B cell (primary cell): Measurements from ENCODE around the gene TTL. TPM values are rescaled to one million over a fixed set of nuclear protein-coding genes. Genes with fewer than 3 reads are reported as not detected.
"Not testable (repeated sequence)": the region's sequence is repeated elsewhere in the genome, so short reads cannot be mapped to it uniquely, and the experiment has no call there.

Source experiments
- ATAC-seq: fragments of 200-7000 bp; cut with Tn5 transposase; one replicate; pipeline ENCODE4 v1.10.0; 2021; ENCODE audit warnings: low read depth, mild to moderate bottlenecking, moderate number of reproducible peaks, moderate library complexity
- CTCF ChIA-PET: fragments of 350-600 bp; sonication (Branson Sonifier 250); formaldehyde crosslinking; loops from one replicate; lab custom pipeline; 2021; ENCODE audit warnings: antibody characterized with exemption, inconsistent platforms; lab: Charles Lee
- POLR2A ChIA-PET: fragments of 350-600 bp; sonication (Branson Sonifier 250); formaldehyde crosslinking; loops from one replicate; lab custom pipeline; 2021; ENCODE audit warnings: antibody characterized with exemption; lab: Charles Lee
- DNase-seq: peaks from one replicate; pipeline ENCODE4 v3.0.0; 2013
- H2AFZ ChIP-seq: 2 replicates; pipeline ENCODE4 v1.6.1; 2012; ENCODE audit warnings: mild to moderate bottlenecking, low read depth, low read length; ENCODE audit not compliant: insufficient read depth, poor library complexity, severe bottlenecking
- H3K27ac ChIP-seq, 2 donors: 1 replicate in 1 of 2; 2 replicates in 1 of 2; pipeline ENCODE4 v1.5.1; 2012 to 2013; ENCODE audit warnings: low read length in 2 of 2, mild to moderate bottlenecking in 2 of 2, moderate library complexity in 1 of 2
- H3K27me3 ChIP-seq, 4 experiments: fragments of 200-600 bp in 1 of 4; sonication (generic) in 1 of 4; replicated peaks in 1 of 4; 1 replicate in 2 of 4; 2 replicates in 2 of 4; pipeline versions ENCODE4 v1.6.1 to v1.7.0; 2013 to 2016; ENCODE audit warnings: low read length in 3 of 4, mild to moderate bottlenecking in 2 of 4, mixed read lengths in 1 of 4, moderate library complexity in 1 of 4; ENCODE audit not compliant: insufficient read depth in 4 of 4, control insufficient read depth in 3 of 4; ENCODE audit errors: control extremely low read depth in 1 of 4
- H3K36me3 ChIP-seq, 2 experiments: replicated peaks in 1 of 2; 1 replicate in 1 of 2; 2 replicates in 1 of 2; pipeline versions ENCODE4 v1.6.1 to v1.7.1; 2013; ENCODE audit warnings: low read length in 1 of 2; ENCODE audit not compliant: insufficient read depth in 2 of 2, control insufficient read depth in 1 of 2; ENCODE audit errors: control extremely low read depth in 1 of 2, extremely low read depth in 1 of 2
- H3K4me1 ChIP-seq, 2 donors: fragments of 200-600 bp in 1 of 2; sonication (generic) in 1 of 2; 1 replicate in 1 of 2; 2 replicates in 1 of 2; pipeline versions ENCODE4 v1.5.1 to v1.6.1; 2013 to 2017; ENCODE audit warnings: low read length in 2 of 2; ENCODE audit not compliant: control insufficient read depth in 2 of 2, insufficient read depth in 2 of 2
- H3K4me2 ChIP-seq: replicated peaks from 2 replicates; pipeline ENCODE3; 2012; ENCODE audit warnings: mild to moderate bottlenecking, low read depth, low read length; ENCODE audit not compliant: poor library complexity, severe bottlenecking
- H3K4me3 ChIP-seq, 5 experiments: fragments of 200-600 bp in 1 of 5; sonication (generic) in 1 of 5; 1 replicate in 3 of 5; 2 replicates in 2 of 5; pipeline versions ENCODE4 v1.5.1 to v1.7.0; 2011 to 2016; ENCODE audit warnings: low read length in 4 of 5, mild to moderate bottlenecking in 4 of 5, low read depth in 2 of 5, control low read depth in 1 of 5, moderate library complexity in 1 of 5; ENCODE audit not compliant: insufficient read depth in 1 of 5; ENCODE audit errors: control extremely low read depth in 1 of 5, extremely low read depth in 1 of 5
- H3K79me2 ChIP-seq: fragments of 200-600 bp; sonication (generic); one replicate; pipeline ENCODE4 v1.6.0; 2016; ENCODE audit warnings: low read length; ENCODE audit not compliant: control insufficient read depth, insufficient read depth
- H3K9ac ChIP-seq: fragments of 200-600 bp; sonication (generic); 2 replicates; pipeline ENCODE4 v1.6.1; 2017; ENCODE audit warnings: mild to moderate bottlenecking, low read length, moderate library complexity
- H3K9me3 ChIP-seq, 3 donors: one replicate each; pipeline versions ENCODE4 v1.6.1 to v1.7.1; 2013; ENCODE audit warnings: low read length in 2 of 3; ENCODE audit not compliant: control insufficient read depth in 2 of 3, insufficient read depth in 1 of 3; ENCODE audit errors: control extremely low read depth in 1 of 3
- H4K20me1 ChIP-seq: 2 replicates; pipeline ENCODE4 v1.6.0; 2012; ENCODE audit warnings: mild to moderate bottlenecking, low read length; ENCODE audit not compliant: insufficient read depth, control insufficient read depth, poor library complexity, severe bottlenecking
- H3K27ac Mint-ChIP-seq: one replicate; pipeline ENCODE4 v1.8.0; 2021; ENCODE audit warnings: mixed read lengths
- H3K27me3 Mint-ChIP-seq: one replicate; pipeline ENCODE4 v1.8.0; 2021; ENCODE audit warnings: mixed read lengths
- H3K4me1 Mint-ChIP-seq: one replicate; pipeline ENCODE4 v1.8.0; 2021; ENCODE audit warnings: mixed read lengths
- H3K4me3 Mint-ChIP-seq: one replicate; pipeline ENCODE4 v1.8.0; 2021; ENCODE audit warnings: mixed read lengths
- H3K9me3 Mint-ChIP-seq: one replicate; pipeline ENCODE4 v1.8.0; 2022; ENCODE audit warnings: mixed read lengths; ENCODE audit not compliant: insufficient read depth
- EZH2 ChIP-seq: IDR thresholded peaks from 2 replicates; pipeline ENCODE4 v1.6.1; 2012; ENCODE audit warnings: borderline replicate concordance, low read depth, mild to moderate bottlenecking, moderate library complexity, low read length; ENCODE audit not compliant: insufficient read depth, poor library complexity, severe bottlenecking
- WGBS: methylation state at CpG from one replicate; pipeline ENCODE4 v1.1.5; 2013; ENCODE audit warnings: missing lambda C conversion rate; ENCODE audit not compliant: insufficient coverage; 5-methylcytosine and 5-hydroxymethylcytosine counted together
- intact Hi-C: fragments of 100-400 bp; cut with micrococcal nuclease; formaldehyde crosslinking; loops from one replicate; pipeline ENCODE4 v1.10.0; 2022
- polyA minus RNA-seq: library from RNA; depleted of rRNA, polyadenylated mRNA; stranded (reverse); fragments of >200 nt; gene quantifications from 2 replicates; pipeline ENCODE4 v1.2.3, GENCODE V29; 2012
- polyA plus RNA-seq: library from polyadenylated mRNA; depleted of rRNA; stranded (reverse); fragments of >200 nt; gene quantifications from 2 replicates; pipeline ENCODE4 v1.2.3, GENCODE V29; 2012
- total RNA-seq, 2 donors: library from RNA; stranded (reverse); fragments of 120-200 nt in 1 of 2; gene quantifications; 1 replicate in 1 of 2; 2 replicates in 1 of 2; pipeline versions ENCODE4 v1.2.3 to v1.2.4, GENCODE V29; 2013 to 2022
- TF ChIP-seq, protein P1 (sequence below): fragments of 200-600 bp; IDR thresholded peaks from one replicate; pipeline ENCODE4 v1.8.0; 2022; ENCODE audit warnings: antibody characterized with exemption, mild to moderate bottlenecking

TTL gene
- total RNA-seq (31.4 and 32.7 TPM in 2 replicates), polyA plus RNA-seq (8.5 and 9.5 TPM in 2 replicates), polyA minus RNA-seq (12.7 and 14.3 TPM in 2 replicates)
- 22.7 TPM for total RNA-seq (2013)

GRCh38 chr2:112481528-112482233 lies at the start of gene TTL:
TSS of gene TTL (plus strand) at chr2:112482156. CDS start at chr2:112482345, 189 bp downstream.
- intact Hi-C loops, result loop anchor here (1.0 to 10.0 kb wide), 9 partner anchors 61 to 599 kb away; partner anchors contain the start of genes ANAPC1, CHCHD5, CKAP2L and POLR1B
- peaks cover 16 to 23% of the 10 kb centered on the region in 2 donors for H3K4me1 ChIP-seq
- peak within 1 kb of the TSS; percentile 79 to 86 for H3K27ac ChIP-seq
- H4K20me1 ChIP-seq, result no peaks in the 10 kb centered on the region
- under 1% methylated on average over 82 of the region's 82 CpGs for WGBS
- TF ChIP-seq, protein P1, sequence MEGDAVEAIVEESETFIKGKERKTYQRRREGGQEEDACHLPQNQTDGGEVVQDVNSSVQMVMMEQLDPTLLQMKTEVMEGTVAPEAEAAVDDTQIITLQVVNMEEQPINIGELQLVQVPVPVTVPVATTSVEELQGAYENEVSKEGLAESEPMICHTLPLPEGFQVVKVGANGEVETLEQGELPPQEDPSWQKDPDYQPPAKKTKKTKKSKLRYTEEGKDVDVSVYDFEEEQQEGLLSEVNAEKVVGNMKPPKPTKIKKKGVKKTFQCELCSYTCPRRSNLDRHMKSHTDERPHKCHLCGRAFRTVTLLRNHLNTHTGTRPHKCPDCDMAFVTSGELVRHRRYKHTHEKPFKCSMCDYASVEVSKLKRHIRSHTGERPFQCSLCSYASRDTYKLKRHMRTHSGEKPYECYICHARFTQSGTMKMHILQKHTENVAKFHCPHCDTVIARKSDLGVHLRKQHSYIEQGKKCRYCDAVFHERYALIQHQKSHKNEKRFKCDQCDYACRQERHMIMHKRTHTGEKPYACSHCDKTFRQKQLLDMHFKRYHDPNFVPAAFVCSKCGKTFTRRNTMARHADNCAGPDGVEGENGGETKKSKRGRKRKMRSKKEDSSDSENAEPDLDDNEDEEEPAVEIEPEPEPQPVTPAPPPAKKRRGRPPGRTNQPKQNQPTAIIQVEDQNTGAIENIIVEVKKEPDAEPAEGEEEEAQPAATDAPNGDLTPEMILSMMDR, result no peak
- no peak for TF ChIP-seq EZH2
- Mint-ChIP-seq H3K4me3 (peak within 1 kb of the TSS; percentile 93), H3K4me1 (peaks cover 18% of the 10 kb centered on the region), H3K27me3 (no peaks in the 10 kb centered on the region), H3K27ac (peak within 1 kb of the TSS; percentile 97), H3K9me3 (no peaks in the 10 kb centered on the region)
- ATAC-seq (peak; percentile 81), DNase-seq (peak; percentile 91)
- H2AFZ ChIP-seq, result peak within 1 kb of the TSS; percentile 98
- H3K4me2 ChIP-seq, result peak within 1 kb of the TSS; percentile 89
- no peaks in the 10 kb centered on the region for H3K27me3 ChIP-seq
- POLR2A ChIA-PET, result interaction anchor here (0.7 to 1.2 kb wide), 2 partner anchors 19 to 166 kb away, joined by 3 read pairs; no protein-coding TSS in a partner anchor
- H3K4me3 ChIP-seq, result peak within 1 kb of the TSS; percentile 84 to 97 (median 92)
- CTCF ChIA-PET, result interaction anchor here (0.6 to 3.5 kb wide), 17 partner anchors 9 to 360 kb away, joined by 3 to 33 read pairs (median 4); partner anchors contain the start of gene ZC3H8
- H3K79me2 ChIP-seq, result peaks cover 27% of the 10 kb centered on the region
- peaks cover 0 to 2% of the 10 kb centered on the region in 2 experiments for H3K36me3 ChIP-seq
- no peaks in the 10 kb centered on the region for H3K9me3 ChIP-seq
- peak within 1 kb of the TSS; percentile 92 for H3K9ac ChIP-seq

GRCh38 chr2:112432390-112432734 lies 49.6 kb upstream of the TTL start:
- WGBS, result 23% methylated on average over 9 of the region's 22 CpGs
- ATAC-seq, H4K20me1 ChIP-seq, POLR2A ChIA-PET, H3K27me3 ChIP-seq, H3K9me3 ChIP-seq, H3K36me3 ChIP-seq, H3K4me1 ChIP-seq, DNase-seq, H3K27ac ChIP-seq, H3K27me3 Mint-ChIP-seq, H3K9me3 Mint-ChIP-seq, H3K4me2 ChIP-seq, H3K79me2 ChIP-seq: not testable (repeated sequence)
- intact Hi-C loops, result loop anchor here (2.0 kb wide), 1 partner anchor 174 kb away; no protein-coding TSS in a partner anchor
- Histone ChIP-seq H2AFZ (peak overlapping the region; percentile 54), H3K9ac (peak overlapping the region; percentile 63), H3K4me3 (peak overlapping the region in 4 of 5 experiments; percentile 31 to 60 (median 47))
- peaks cover 18% of the 10 kb centered on the region for H3K4me1 Mint-ChIP-seq
- peak overlapping the region; percentile 78 for H3K27ac Mint-ChIP-seq
- peak overlapping the region; percentile 84 for H3K4me3 Mint-ChIP-seq
- CTCF ChIA-PET, result interaction anchor here (0.6 to 1.4 kb wide), 2 partner anchors 190 to 311 kb away, joined by 3 read pairs; no protein-coding TSS in a partner anchor
